ENCODE measurements around the gene TRIM17. TPM values are rescaled to one million over a fixed set of nuclear protein-coding genes. Genes with fewer than 3 reads are reported as not detected.
A peak's percentile ranks its signal among the peaks of the same experiment; 100 is the strongest.

TRIM17 gene
- total and polyA plus RNA-seq, 9 of the 15 experiments (the other 6 are each of a cell fraction or from before 2014, with no cell fraction given) = not detected

DNA sequence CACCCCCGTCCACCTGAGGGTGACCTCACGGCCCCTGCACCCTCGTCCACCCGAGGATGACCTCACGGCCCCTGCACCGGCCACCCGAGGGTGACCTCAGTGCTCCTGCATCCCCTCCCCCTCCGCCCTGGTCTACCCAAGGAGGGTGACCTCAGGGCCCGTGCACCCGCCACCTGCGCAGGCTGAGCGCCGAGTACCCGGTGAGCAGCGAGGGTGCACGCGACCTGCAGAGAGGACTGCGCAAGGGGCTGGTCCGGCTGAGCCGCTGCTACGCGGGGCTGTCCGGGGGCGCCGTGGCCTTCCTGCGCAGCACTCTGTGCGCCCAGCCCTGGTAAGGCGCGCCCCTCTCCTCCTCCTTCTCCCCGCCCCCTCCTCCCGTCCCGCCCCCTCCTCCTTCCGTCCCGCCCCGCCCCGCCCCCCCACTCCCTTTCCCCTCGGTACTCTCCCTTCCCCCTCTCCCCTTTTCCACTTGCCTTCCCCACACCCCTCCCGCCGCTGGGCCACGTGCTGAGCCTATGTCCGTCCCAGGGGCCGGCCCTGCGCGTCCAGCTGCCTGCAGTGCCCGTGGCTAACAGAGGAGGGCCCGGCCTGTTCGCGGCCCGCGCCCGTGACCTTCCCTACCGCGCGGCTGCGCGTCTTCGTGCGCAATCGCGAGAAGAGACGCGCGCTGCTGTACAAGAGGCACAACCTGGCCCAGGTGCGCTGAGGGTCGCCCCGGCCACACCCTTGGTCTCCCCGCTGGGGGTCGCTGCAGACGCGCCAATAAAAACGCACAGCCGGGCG, 38.4 kb downstream of the TRIM17 start (continued):
- TF ChIP-seq, protein P1, sequence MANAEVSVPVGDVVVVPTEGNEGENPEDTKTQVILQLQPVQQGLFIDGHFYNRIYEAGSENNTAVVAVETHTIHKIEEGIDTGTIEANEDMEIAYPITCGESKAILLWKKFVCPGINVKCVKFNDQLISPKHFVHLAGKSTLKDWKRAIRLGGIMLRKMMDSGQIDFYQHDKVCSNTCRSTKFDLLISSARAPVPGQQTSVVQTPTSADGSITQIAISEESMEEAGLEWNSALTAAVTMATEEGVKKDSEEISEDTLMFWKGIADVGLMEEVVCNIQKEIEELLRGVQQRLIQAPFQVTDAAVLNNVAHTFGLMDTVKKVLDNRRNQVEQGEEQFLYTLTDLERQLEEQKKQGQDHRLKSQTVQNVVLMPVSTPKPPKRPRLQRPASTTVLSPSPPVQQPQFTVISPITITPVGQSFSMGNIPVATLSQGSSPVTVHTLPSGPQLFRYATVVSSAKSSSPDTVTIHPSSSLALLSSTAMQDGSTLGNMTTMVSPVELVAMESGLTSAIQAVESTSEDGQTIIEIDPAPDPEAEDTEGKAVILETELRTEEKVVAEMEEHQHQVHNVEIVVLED (CRISPR knock-in tag; IDR thresholded peaks at IDR 0.05) = no peak
- TF ChIP-seq ZNF507 (tag; conservative IDR thresholded peaks at IDR 0.05) (no peak), TFAP4 (CRISPR knock-in tag; IDR thresholded peaks at IDR 0.05; ENCODE audit: borderline replicate concordance) (peak; percentile 64; the same call in 1 of the 2 replicates), ZEB2 (IDR thresholded peaks at IDR 0.05) (peak; percentile 66), HMGN3 (IDR thresholded peaks at IDR 0.05; ENCODE audit: borderline replicate concordance, extremely low read depth, insufficient read length, low read depth, low read length) (peak; percentile 19), CEBPG (CRISPR knock-in tag; IDR thresholded peaks at IDR 0.05) (peak; percentile 35; the same call in 1 of the 2 replicates), CEBPG (tag; conservative IDR thresholded peaks at IDR 0.05 in 1 of 2, IDR thresholded peaks at IDR 0.05 in 1 of 2) (no peak), ZNF717 (CRISPR knock-in tag; IDR thresholded peaks at IDR 0.05) (no peak), CTCF (IDR thresholded peaks at IDR 0.05 in 2 of 3, conservative IDR thresholded peaks at IDR 0.05 in 1 of 3; ENCODE audit: insufficient read depth in 2 of 3, low read depth in 1 of 3, low read length in 3 of 3) (peak; percentile 52 to 65 (median 59)), ZNF586 (CRISPR knock-in tag; conservative IDR thresholded peaks at IDR 0.05) (no peak), SP2 (IDR thresholded peaks at IDR 0.05; ENCODE audit: extremely low read depth, low read depth, low read length, poor library complexity, severe bottlenecking) (no peak), TEAD1 (CRISPR knock-in tag; IDR thresholded peaks at IDR 0.05) (peak in 1 of 2 experiments; percentile 53; a peak in 1 of 4 replicates), STAG1 (CRISPR knock-in tag; IDR thresholded peaks at IDR 0.05; ENCODE audit: borderline replicate concordance) (no peak), HNRNPLL (IDR thresholded peaks at IDR 0.05; ENCODE audit: low read depth, low read length, poor library complexity, severe bottlenecking) (peak; percentile 61), KHSRP (IDR thresholded peaks at IDR 0.05) (no peak), ZNF408 (CRISPR knock-in tag; IDR thresholded peaks at IDR 0.05; ENCODE audit: low read depth) (no peak), MAX (CRISPR knock-in tag; IDR thresholded peaks at IDR 0.05) (peak; percentile 71), SMC3 (conservative IDR thresholded peaks at IDR 0.05; ENCODE audit: insufficient read depth, low read depth, low read length) (0 out of 2 replicates have a peak, but pooled peaks have one; percentile 22), MYC (IDR thresholded peaks at IDR 0.05; ENCODE audit: low read depth, low read length) (peak; percentile 67; the same call in 1 of the 2 replicates), MYC (CRISPR knock-in tag; IDR thresholded peaks at IDR 0.05; ENCODE audit: borderline replicate concordance, low read depth) (no peak), NRF1 (conservative IDR thresholded peaks at IDR 0.05 in 1 of 2, IDR thresholded peaks at IDR 0.05 in 1 of 2) (peak; percentile 80 to 85), PHF8 (IDR thresholded peaks at IDR 0.05; ENCODE audit: borderline replicate concordance, low read length) (peak; percentile 24; the same call in 1 of the 2 replicates)

All from K562 (cell line).